GM12878 (cell line): ENCODE measurements around the gene DERA. TPM values are rescaled to one million over a fixed set of nuclear protein-coding genes. Genes with fewer than 3 reads are reported as not detected.

Experiments
- ATAC-seq: fragments of 200-7000 bp; cut with Tn5 transposase; 3 replicates; pipeline ENCODE4 v1.9.1; 2020; ENCODE audit warnings: mild to moderate bottlenecking, moderate library complexity
- BruUV-seq: library from RNA; stranded (reverse); fragments of 400-500 nt; replicated peaks from 2 replicates; lab custom pipeline; 2021; lab: Mats Ljungman, UMichigan
- CTCF ChIA-PET: fragments of 300-600 bp; sonication (Branson Sonifier 250); formaldehyde crosslinking; extraction: SDS; loops from one replicate; lab custom pipeline; 2021; ENCODE audit warnings: inconsistent platforms; lab: Yijun Ruan, JAX
- POLR2A ChIA-PET: fragments of 350-600 bp; formaldehyde crosslinking; extraction: SDS; loops from one replicate; lab custom pipeline; 2021; ENCODE audit warnings: inconsistent platforms; lab: Charles Lee
- RAD21 ChIA-PET: fragments of 300-600 bp; sonication (Branson Sonifier 250); formaldehyde crosslinking; loops from one replicate; lab custom pipeline; 2023; ENCODE audit warnings: antibody characterized with exemption; ENCODE audit not compliant: unreplicated experiment; lab: Charles Lee
- SMC1A ChIA-PET: fragments of 300-600 bp; sonication (Branson Sonifier 250); formaldehyde crosslinking; loops from one replicate; lab custom pipeline; 2023; ENCODE audit not compliant: unreplicated experiment, uncharacterized antibody; lab: Charles Lee
- DNase-seq: peaks from one replicate; pipeline ENCODE4 v3.0.0-alpha.2; 2011; ENCODE audit warnings: low read depth, low spot score
- FAIRE-seq: peaks from 3 replicates; lab custom pipeline; 2011; peaks lifted over from hg19 to GRCh38; lab: Jason Lieb, UNC
- H2AFZ ChIP-seq: 2 replicates; pipeline ENCODE4 v1.6.0; 2011; ENCODE audit warnings: low read depth, low read length, control low read depth; ENCODE audit not compliant: control insufficient read depth
- H3K27ac ChIP-seq: 2 replicates; pipeline ENCODE4 v1.5.1; 2011; ENCODE audit warnings: control low read depth; ENCODE audit not compliant: control insufficient read depth, insufficient read depth
- H3K27me3 ChIP-seq, 2 experiments: replicated peaks in 1 of 2; 2 replicates each; pipeline versions ENCODE4 v1.6.0 to v1.6.1; 2011; ENCODE audit warnings: low read length in 1 of 2; ENCODE audit not compliant: control insufficient read depth in 2 of 2, insufficient read depth in 2 of 2
- H3K36me3 ChIP-seq, 2 experiments: 2 replicates each; pipeline ENCODE4 v1.5.1; 2011; ENCODE audit warnings: low read length in 1 of 2; ENCODE audit not compliant: control insufficient read depth in 2 of 2, insufficient read depth in 2 of 2
- H3K4me1 ChIP-seq: 2 replicates; pipeline ENCODE4 v1.6.1; 2011; ENCODE audit warnings: mild to moderate bottlenecking, low read length, moderate library complexity, mixed read lengths; ENCODE audit not compliant: control insufficient read depth, insufficient read depth
- H3K4me2 ChIP-seq: 2 replicates; pipeline ENCODE4 v1.6.0; 2011; ENCODE audit warnings: control low read depth; ENCODE audit not compliant: control insufficient read depth, insufficient read depth
- H3K4me3 ChIP-seq: fragments of 200-600 bp; sonication (generic); 2 replicates; pipeline ENCODE4 v1.5.1; 2016
- H3K79me2 ChIP-seq: 2 replicates; pipeline ENCODE4 v1.6.0; 2011; ENCODE audit warnings: low read length; ENCODE audit not compliant: control insufficient read depth, insufficient read depth
- H3K9ac ChIP-seq: 2 replicates; pipeline ENCODE4 v1.8.0; 2011; ENCODE audit warnings: low read length, control low read depth, mixed read lengths; ENCODE audit not compliant: control insufficient read depth, insufficient read depth
- H3K9me3 ChIP-seq: replicated peaks from 3 replicates; pipeline ENCODE4 v1.5.1; 2011; ENCODE audit warnings: mild to moderate bottlenecking, low read length; ENCODE audit not compliant: control insufficient read depth, insufficient read depth
- H4K20me1 ChIP-seq: 2 replicates; pipeline ENCODE4 v1.6.0; 2011; ENCODE audit not compliant: control insufficient read depth, insufficient read depth
- BACH1 ChIP-seq: fragments of 450-650 bp; IDR thresholded peaks from 2 replicates; pipeline ENCODE4 v1.6.1; 2017; ENCODE audit warnings: mild to moderate bottlenecking, borderline replicate concordance
- CBX5 ChIP-seq: sonication (generic); IDR thresholded peaks from 2 replicates; pipeline ENCODE4 v1.6.1; 2016; ENCODE audit warnings: low read depth, moderate library complexity, mild to moderate bottlenecking, inconsistent platforms
- MTA3 ChIP-seq: IDR thresholded peaks from 2 replicates; pipeline ENCODE4 v1.6.1; 2012; ENCODE audit warnings: low read length, inconsistent platforms, borderline replicate concordance
- NFXL1 ChIP-seq: fragments of 450-650 bp; IDR thresholded peaks from 2 replicates; pipeline ENCODE4 v1.6.1; 2017; ENCODE audit warnings: antibody characterized with exemption, mild to moderate bottlenecking, borderline replicate concordance
- PKNOX1 ChIP-seq: fragments of 450-650 bp; IDR thresholded peaks from 2 replicates; pipeline ENCODE4 v1.6.1; 2016; ENCODE audit warnings: mild to moderate bottlenecking
- RAD21 ChIP-seq: IDR thresholded peaks from 2 replicates; pipeline ENCODE4 v1.6.1; 2011; ENCODE audit warnings: mild to moderate bottlenecking, low read depth, low read length, moderate library complexity; ENCODE audit not compliant: insufficient read depth
- SMC3 ChIP-seq: IDR thresholded peaks from 2 replicates; pipeline ENCODE4 v1.6.1; 2011; ENCODE audit warnings: low read length, improper control_type of control experiment, borderline replicate concordance
- in situ Hi-C: fragments of 300-500 bp; cut with MboI; formaldehyde crosslinking; loops from 9 replicates; pipeline ENCODE4 v1.14.3; 2018; ENCODE audit warnings: mixed read lengths
- intact Hi-C: fragments of 100-400 bp; cut with micrococcal nuclease; formaldehyde crosslinking; loops from one replicate; pipeline ENCODE4 v1.14.2; 2022; ENCODE audit not compliant: unreplicated experiment
- polyA plus RNA-seq, 11 experiments: library from polyadenylated mRNA; depleted of rRNA in 4 of 11; unstranded in 6 of 11; stranded (reverse) in 5 of 11; fragments of >200 nt; fragmentation: Nextera tagmentation in 4 of 11; fragmentation: Illumina TruSeq in 1 of 11; extraction: Ambion mirVana in 4 of 11; extraction: Trizol in 1 of 11; gene quantifications; 1 replicate in 1 of 11; 2 replicates in 10 of 11; pipeline versions ENCODE4 v1.2.1 to v1.2.3, GENCODE V29; 2011 to 2016; ENCODE audit warnings: inconsistent platforms in 2 of 11, missing spikeins in 2 of 11, low read depth in 1 of 11
- total RNA-seq, 4 experiments: library from RNA; depleted of rRNA in 3 of 4; stranded (reverse); fragments of >200 nt in 3 of 4; fragmentation: Illumina TruSeq in 1 of 4; extraction: Trizol in 1 of 4; gene quantifications; 2 replicates each; pipeline versions ENCODE4 v1.2.1 to v1.2.3, GENCODE V29; 2013 to 2021
- TF ChIP-seq, protein P1 (sequence below), 3 experiments: IDR thresholded peaks in 2 of 3; conservative IDR thresholded peaks in 1 of 3; 2 replicates each; pipeline ENCODE4 v1.5.1; 2011; ENCODE audit warnings: low read depth in 3 of 3, low read length in 3 of 3, mild to moderate bottlenecking in 3 of 3, control low read depth in 2 of 3, moderate library complexity in 2 of 3, inconsistent platforms in 1 of 3, mixed read lengths in 1 of 3; ENCODE audit not compliant: control insufficient read depth in 2 of 3, insufficient read depth in 1 of 3; ENCODE audit errors: extremely low read depth in 1 of 3

DERA gene
- total and polyA plus RNA-seq, 10 of the 15 experiments (the other 5 are each of a cell fraction or from before 2014, with no cell fraction given), result 34.9 to 97.1 (median 40.8) TPM

GRCh38 chr12:15897433-15897832 lies 13.7 kb upstream of the DERA start (continued):
- TF ChIP-seq CBX5 (no peak), PKNOX1 (no peak), BACH1 (no peak)

DNA sequence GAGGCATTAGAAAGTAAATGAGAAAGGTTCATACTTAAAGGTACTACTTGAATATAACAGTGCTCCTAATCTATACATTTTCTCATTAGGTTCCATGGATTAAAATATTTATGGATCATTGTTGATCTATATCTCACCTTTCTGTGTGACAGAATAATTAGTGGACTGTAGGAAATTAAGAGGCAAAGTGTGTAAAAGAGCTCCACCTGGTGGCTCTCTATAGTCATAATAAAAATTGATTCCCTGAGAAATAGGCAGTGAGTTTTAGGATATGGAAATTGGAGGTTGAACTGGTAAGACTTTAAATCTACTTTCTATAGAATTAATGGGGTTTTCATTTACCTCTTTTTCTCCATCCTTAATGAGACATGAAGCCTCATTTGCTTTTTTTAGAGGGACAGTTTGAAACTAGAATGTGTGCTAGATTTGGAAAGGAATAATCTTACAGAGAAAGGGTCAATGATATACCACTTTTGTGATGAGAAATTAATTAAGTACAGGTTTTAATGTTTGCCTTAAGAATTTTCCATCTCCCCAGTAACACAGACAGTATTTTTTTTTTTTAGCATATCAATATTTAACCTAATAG lies 11.8 kb upstream of the DERA start:
- ChIA-PET RAD21 (interaction anchor here (0.6 to 5.3 kb wide), 7 partner anchors 11 to 365 kb away, joined by 3 to 42 read pairs (median 4); partner anchors contain the start of gene DERA), SMC1A (interaction anchor here (0.7 to 3.5 kb wide), 11 partner anchors 11 to 367 kb away, joined by 3 to 56 read pairs (median 6); partner anchors contain the start of genes DERA and STRAP), POLR2A (interaction anchor here (0.6 kb wide), 1 partner anchor 459 kb away, joined by 5 read pairs; no protein-coding TSS in a partner anchor), CTCF (interaction anchor here (0.5 to 7.0 kb wide), 23 partner anchors 11 to 367 kb away, joined by 3 to 115 read pairs (median 5); partner anchors contain the start of gene DERA)
- DNase-seq, result no peak
- Histone ChIP-seq H3K4me1 (no peaks in the 10 kb centered on the region), H3K27ac (no peak overlapping the region), H2AFZ (no peak overlapping the region), H3K36me3 (peaks cover 5 to 25% of the 10 kb centered on the region in 2 experiments), H3K4me2 (no peak overlapping the region), H3K79me2 (no peaks in the 10 kb centered on the region), H3K9me3 (no peaks in the 10 kb centered on the region), H3K27me3 (no peaks in the 10 kb centered on the region), H3K4me3 (no peak overlapping the region), H3K9ac (no peak overlapping the region), H4K20me1 (no peaks in the 10 kb centered on the region)
- ATAC-seq, result peak; percentile 76
- in situ Hi-C loops, result loop anchor here (25.0 kb wide), 1 partner anchor 1112 kb away; no protein-coding TSS in a partner anchor
- TSS peak; percentile 2 for BruUV-seq
- TF ChIP-seq SMC3, result peak; percentile 59; the same call in 1 of the 2 replicates
- TF ChIP-seq, protein P1, sequence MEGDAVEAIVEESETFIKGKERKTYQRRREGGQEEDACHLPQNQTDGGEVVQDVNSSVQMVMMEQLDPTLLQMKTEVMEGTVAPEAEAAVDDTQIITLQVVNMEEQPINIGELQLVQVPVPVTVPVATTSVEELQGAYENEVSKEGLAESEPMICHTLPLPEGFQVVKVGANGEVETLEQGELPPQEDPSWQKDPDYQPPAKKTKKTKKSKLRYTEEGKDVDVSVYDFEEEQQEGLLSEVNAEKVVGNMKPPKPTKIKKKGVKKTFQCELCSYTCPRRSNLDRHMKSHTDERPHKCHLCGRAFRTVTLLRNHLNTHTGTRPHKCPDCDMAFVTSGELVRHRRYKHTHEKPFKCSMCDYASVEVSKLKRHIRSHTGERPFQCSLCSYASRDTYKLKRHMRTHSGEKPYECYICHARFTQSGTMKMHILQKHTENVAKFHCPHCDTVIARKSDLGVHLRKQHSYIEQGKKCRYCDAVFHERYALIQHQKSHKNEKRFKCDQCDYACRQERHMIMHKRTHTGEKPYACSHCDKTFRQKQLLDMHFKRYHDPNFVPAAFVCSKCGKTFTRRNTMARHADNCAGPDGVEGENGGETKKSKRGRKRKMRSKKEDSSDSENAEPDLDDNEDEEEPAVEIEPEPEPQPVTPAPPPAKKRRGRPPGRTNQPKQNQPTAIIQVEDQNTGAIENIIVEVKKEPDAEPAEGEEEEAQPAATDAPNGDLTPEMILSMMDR (IDR thresholded peaks at IDR 0.05 in 2 of 3, conservative IDR thresholded peaks at IDR 0.05 in 1 of 3; ENCODE audit: control insufficient read depth in 2 of 3, extremely low read depth in 1 of 3, insufficient read depth in 1 of 3, low read depth in 3 of 3, low read length in 3 of 3), result peak; percentile 43 to 64 (median 57)
- TF ChIP-seq MTA3, result no peak
- peak; percentile 66 for TF ChIP-seq RAD21
- no peak for TF ChIP-seq NFXL1
- peak; percentile 71 for FAIRE-seq
- intact Hi-C loops, result loop anchor here (1.0 to 2.0 kb wide), 2 partner anchors 35 to 309 kb away; no protein-coding TSS in a partner anchor
